SK-N-SH treated with all-trans-retinoic acid at 6 μM for 48 hours (cell line): ENCODE results near the gene ZNF41.
A peak's percentile ranks its signal among the peaks of the same experiment; 100 is the strongest.

Experiments
- ATAC-seq: fragments of 200-7000 bp; cut with Tn5 transposase; 3 replicates; pipeline ENCODE4 v1.9.1; 2020; ENCODE audit warnings: mild to moderate bottlenecking, moderate library complexity
- ARNTL ChIP-seq: fragments of 450-650 bp; formaldehyde crosslinking; IDR thresholded peaks from 2 replicates; pipeline ENCODE4 v1.5.0; 2020; ENCODE audit warnings: low read depth, mild to moderate bottlenecking, moderate library complexity, borderline replicate concordance
- BACH2 ChIP-seq: fragments of 250-450 bp; sonication (Bioruptor Pico); IDR thresholded peaks from 2 replicates; pipeline ENCODE4 v1.9.0; 2021; ENCODE audit warnings: mild to moderate bottlenecking, borderline replicate concordance
- CSDC2 ChIP-seq: fragments of 250-450 bp; sonication (Bioruptor Pico); IDR thresholded peaks from 2 replicates; pipeline ENCODE4 v1.5.0; 2020; ENCODE audit warnings: mild to moderate bottlenecking, moderate library complexity
- GLIS3 ChIP-seq: fragments of 250-450 bp; sonication (Bioruptor Pico); IDR thresholded peaks from 2 replicates; pipeline ENCODE4 v1.5.0; 2020; ENCODE audit warnings: mild to moderate bottlenecking, moderate library complexity
- ISL1 ChIP-seq: fragments of 250-450 bp; sonication (Bioruptor Pico); IDR thresholded peaks from 2 replicates; pipeline ENCODE4 v2.1.2; 2022; ENCODE audit warnings: mild to moderate bottlenecking, moderate library complexity
- OSR1 ChIP-seq: fragments of 250-450 bp; sonication (Bioruptor Pico); IDR thresholded peaks from 2 replicates; pipeline ENCODE4 v1.8.0; 2022; ENCODE audit warnings: moderate library complexity, mild to moderate bottlenecking, inconsistent platforms
- PPARA ChIP-seq: fragments of 250-450 bp; sonication (Bioruptor Pico); IDR thresholded peaks from 2 replicates; pipeline ENCODE4 v1.5.0; 2020; ENCODE audit warnings: mild to moderate bottlenecking, borderline replicate concordance
- RARB ChIP-seq: fragments of 250-450 bp; sonication (Bioruptor Pico); IDR thresholded peaks from 2 replicates; pipeline ENCODE4 v1.8.0; 2021; ENCODE audit warnings: mild to moderate bottlenecking, moderate library complexity
- SNAI2 ChIP-seq: fragments of 250-450 bp; sonication (Bioruptor Pico); IDR thresholded peaks from 2 replicates; pipeline ENCODE4 v1.5.0; 2020; ENCODE audit warnings: mild to moderate bottlenecking, moderate library complexity
- TCF4 ChIP-seq: fragments of 250-450 bp; sonication (Bioruptor Pico); IDR thresholded peaks from 2 replicates; pipeline ENCODE4 v1.8.0; 2021; ENCODE audit warnings: mild to moderate bottlenecking, moderate library complexity, borderline replicate concordance
- ZFP3 ChIP-seq: fragments of 250-450 bp; sonication (Bioruptor Pico); IDR thresholded peaks from 2 replicates; pipeline ENCODE4 v1.5.0; 2020; ENCODE audit warnings: mild to moderate bottlenecking, moderate library complexity
- ZFP30 ChIP-seq: fragments of 450-650 bp; formaldehyde crosslinking; IDR thresholded peaks from 2 replicates; pipeline ENCODE4 v1.5.0; 2022; ENCODE audit warnings: mild to moderate bottlenecking, moderate library complexity
- ZNF565 ChIP-seq: fragments of 450-650 bp; formaldehyde crosslinking; conservative IDR thresholded peaks from 2 replicates; pipeline ENCODE4 v1.5.0; 2020; ENCODE audit warnings: low read depth, mild to moderate bottlenecking, moderate library complexity
- ZNF70 ChIP-seq: fragments of 450-650 bp; formaldehyde crosslinking; IDR thresholded peaks from 2 replicates; pipeline ENCODE4 v1.5.0; 2020; ENCODE audit warnings: mild to moderate bottlenecking, moderate library complexity
- ZNF8 ChIP-seq: fragments of 450-650 bp; formaldehyde crosslinking; IDR thresholded peaks from 2 replicates; pipeline ENCODE4 v1.5.0; 2020; ENCODE audit warnings: mild to moderate bottlenecking, moderate library complexity
- TF ChIP-seq, protein P1 (sequence below): fragments of 250-450 bp; sonication (Bioruptor Pico); IDR thresholded peaks from 2 replicates; pipeline ENCODE4 v1.8.0; 2021; ENCODE audit warnings: low read depth, mild to moderate bottlenecking, moderate library complexity, borderline replicate concordance
- TF ChIP-seq, protein P2 (sequence below): fragments of 250-450 bp; sonication (Bioruptor Pico); IDR thresholded peaks from 2 replicates; pipeline ENCODE4 v1.5.1; 2020; ENCODE audit warnings: low read depth, mild to moderate bottlenecking, moderate library complexity
- TF ChIP-seq, protein P3 (sequence below): fragments of 250-450 bp; sonication (Bioruptor Pico); IDR thresholded peaks from 2 replicates; pipeline ENCODE4 v1.8.0; 2020; ENCODE audit warnings: mild to moderate bottlenecking, moderate library complexity, borderline replicate concordance
- TF ChIP-seq, protein P4 (sequence below): fragments of 250-450 bp; sonication (Bioruptor Pico); IDR thresholded peaks from 2 replicates; pipeline ENCODE4 v1.5.0; 2020; ENCODE audit warnings: mild to moderate bottlenecking, moderate library complexity
- TF ChIP-seq, protein P5 (sequence below): fragments of 250-450 bp; sonication (Bioruptor Pico); IDR thresholded peaks from 2 replicates; pipeline ENCODE4 v1.5.1; 2021; ENCODE audit warnings: mild to moderate bottlenecking, moderate library complexity

The ZNF41 gene

DNA sequence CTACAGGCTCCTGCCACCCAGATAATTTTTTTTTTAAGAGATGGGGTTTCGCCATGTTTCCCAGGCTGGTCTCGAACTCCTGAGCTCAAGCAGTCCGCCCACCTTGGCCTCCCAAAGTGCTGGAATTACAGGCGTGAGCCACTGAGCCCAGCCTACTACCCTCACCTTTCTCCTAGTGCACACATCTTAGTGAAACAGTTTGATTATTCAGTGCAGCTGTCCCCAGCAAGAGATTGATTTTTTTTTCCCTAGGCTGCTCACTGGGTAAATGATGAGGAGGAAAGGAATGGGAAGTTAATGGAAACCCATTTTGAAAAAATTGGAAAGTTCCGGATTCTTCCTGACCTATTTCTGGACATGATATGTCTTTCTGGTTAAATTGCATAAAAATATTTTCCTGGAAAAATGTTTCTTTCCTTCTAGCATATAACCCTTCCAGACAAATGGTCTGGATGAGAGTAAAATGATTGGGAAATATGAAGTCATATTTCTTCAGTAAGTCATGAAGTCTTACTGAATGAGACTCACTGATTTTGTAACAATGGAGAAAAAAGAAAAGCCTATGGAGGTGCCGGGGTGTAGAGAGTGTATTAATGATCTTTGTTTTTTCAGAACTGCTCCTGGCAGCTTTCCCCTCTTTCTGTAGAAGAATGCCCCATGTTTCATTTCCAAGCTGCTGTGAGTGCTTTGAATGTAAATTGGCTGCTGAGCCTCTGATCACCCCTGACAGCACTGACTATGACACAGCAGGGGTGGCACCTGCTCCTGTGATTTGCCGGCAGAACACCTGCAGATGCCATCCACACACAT is 19.5 kb upstream of the ZNF41 start:
- ATAC-seq = no peak
- TF ChIP-seq GLIS3 (CRISPR knock-in tag) (no peak), BACH2 (CRISPR knock-in tag) (no peak), ZNF70 (CRISPR knock-in tag) (no peak), ZFP30 (CRISPR knock-in tag) (no peak), OSR1 (CRISPR knock-in tag) (no peak), ARNTL (CRISPR knock-in tag) (no peak), RARB (CRISPR knock-in tag) (no peak), ISL1 (CRISPR knock-in tag) (no peak), PPARA (no peak), CSDC2 (CRISPR knock-in tag) (no peak), ZNF565 (CRISPR knock-in tag) (no peak), ZNF8 (CRISPR knock-in tag) (no peak), SNAI2 (no peak), ZFP3 (no peak), TCF4 (CRISPR knock-in tag) (no peak)
- TF ChIP-seq, protein P1, sequence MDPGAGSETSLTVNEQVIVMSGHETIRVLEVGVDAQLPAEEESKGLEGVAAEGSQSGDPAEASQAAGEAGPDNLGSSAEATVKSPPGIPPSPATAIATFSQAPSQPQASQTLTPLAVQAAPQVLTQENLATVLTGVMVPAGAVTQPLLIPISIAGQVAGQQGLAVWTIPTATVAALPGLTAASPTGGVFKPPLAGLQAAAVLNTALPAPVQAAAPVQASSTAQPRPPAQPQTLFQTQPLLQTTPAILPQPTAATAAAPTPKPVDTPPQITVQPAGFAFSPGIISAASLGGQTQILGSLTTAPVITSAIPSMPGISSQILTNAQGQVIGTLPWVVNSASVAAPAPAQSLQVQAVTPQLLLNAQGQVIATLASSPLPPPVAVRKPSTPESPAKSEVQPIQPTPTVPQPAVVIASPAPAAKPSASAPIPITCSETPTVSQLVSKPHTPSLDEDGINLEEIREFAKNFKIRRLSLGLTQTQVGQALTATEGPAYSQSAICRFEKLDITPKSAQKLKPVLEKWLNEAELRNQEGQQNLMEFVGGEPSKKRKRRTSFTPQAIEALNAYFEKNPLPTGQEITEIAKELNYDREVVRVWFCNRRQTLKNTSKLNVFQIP = no peak
- TF ChIP-seq, protein P2, sequence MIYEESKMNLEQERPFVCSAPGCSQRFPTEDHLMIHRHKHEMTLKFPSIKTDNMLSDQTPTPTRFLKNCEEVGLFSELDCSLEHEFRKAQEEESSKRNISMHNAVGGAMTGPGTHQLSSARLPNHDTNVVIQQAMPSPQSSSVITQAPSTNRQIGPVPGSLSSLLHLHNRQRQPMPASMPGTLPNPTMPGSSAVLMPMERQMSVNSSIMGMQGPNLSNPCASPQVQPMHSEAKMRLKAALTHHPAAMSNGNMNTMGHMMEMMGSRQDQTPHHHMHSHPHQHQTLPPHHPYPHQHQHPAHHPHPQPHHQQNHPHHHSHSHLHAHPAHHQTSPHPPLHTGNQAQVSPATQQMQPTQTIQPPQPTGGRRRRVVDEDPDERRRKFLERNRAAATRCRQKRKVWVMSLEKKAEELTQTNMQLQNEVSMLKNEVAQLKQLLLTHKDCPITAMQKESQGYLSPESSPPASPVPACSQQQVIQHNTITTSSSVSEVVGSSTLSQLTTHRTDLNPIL (CRISPR knock-in tag) = no peak
- TF ChIP-seq, protein P3, sequence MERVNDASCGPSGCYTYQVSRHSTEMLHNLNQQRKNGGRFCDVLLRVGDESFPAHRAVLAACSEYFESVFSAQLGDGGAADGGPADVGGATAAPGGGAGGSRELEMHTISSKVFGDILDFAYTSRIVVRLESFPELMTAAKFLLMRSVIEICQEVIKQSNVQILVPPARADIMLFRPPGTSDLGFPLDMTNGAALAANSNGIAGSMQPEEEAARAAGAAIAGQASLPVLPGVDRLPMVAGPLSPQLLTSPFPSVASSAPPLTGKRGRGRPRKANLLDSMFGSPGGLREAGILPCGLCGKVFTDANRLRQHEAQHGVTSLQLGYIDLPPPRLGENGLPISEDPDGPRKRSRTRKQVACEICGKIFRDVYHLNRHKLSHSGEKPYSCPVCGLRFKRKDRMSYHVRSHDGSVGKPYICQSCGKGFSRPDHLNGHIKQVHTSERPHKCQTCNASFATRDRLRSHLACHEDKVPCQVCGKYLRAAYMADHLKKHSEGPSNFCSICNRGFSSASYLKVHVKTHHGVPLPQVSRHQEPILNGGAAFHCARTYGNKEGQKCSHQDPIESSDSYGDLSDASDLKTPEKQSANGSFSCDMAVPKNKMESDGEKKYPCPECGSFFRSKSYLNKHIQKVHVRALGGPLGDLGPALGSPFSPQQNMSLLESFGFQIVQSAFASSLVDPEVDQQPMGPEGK (CRISPR knock-in tag) = no peak
- TF ChIP-seq, protein P4, sequence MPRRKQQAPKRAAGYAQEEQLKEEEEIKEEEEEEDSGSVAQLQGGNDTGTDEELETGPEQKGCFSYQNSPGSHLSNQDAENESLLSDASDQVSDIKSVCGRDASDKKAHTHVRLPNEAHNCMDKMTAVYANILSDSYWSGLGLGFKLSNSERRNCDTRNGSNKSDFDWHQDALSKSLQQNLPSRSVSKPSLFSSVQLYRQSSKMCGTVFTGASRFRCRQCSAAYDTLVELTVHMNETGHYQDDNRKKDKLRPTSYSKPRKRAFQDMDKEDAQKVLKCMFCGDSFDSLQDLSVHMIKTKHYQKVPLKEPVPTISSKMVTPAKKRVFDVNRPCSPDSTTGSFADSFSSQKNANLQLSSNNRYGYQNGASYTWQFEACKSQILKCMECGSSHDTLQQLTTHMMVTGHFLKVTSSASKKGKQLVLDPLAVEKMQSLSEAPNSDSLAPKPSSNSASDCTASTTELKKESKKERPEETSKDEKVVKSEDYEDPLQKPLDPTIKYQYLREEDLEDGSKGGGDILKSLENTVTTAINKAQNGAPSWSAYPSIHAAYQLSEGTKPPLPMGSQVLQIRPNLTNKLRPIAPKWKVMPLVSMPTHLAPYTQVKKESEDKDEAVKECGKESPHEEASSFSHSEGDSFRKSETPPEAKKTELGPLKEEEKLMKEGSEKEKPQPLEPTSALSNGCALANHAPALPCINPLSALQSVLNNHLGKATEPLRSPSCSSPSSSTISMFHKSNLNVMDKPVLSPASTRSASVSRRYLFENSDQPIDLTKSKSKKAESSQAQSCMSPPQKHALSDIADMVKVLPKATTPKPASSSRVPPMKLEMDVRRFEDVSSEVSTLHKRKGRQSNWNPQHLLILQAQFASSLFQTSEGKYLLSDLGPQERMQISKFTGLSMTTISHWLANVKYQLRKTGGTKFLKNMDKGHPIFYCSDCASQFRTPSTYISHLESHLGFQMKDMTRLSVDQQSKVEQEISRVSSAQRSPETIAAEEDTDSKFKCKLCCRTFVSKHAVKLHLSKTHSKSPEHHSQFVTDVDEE = no peak
- TF ChIP-seq, protein P5, sequence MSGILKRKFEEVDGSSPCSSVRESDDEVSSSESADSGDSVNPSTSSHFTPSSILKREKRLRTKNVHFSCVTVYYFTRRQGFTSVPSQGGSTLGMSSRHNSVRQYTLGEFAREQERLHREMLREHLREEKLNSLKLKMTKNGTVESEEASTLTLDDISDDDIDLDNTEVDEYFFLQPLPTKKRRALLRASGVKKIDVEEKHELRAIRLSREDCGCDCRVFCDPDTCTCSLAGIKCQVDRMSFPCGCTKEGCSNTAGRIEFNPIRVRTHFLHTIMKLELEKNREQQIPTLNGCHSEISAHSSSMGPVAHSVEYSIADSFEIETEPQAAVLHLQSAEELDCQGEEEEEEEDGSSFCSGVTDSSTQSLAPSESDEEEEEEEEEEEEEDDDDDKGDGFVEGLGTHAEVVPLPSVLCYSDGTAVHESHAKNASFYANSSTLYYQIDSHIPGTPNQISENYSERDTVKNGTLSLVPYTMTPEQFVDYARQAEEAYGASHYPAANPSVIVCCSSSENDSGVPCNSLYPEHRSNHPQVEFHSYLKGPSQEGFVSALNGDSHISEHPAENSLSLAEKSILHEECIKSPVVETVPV (CRISPR knock-in tag) = no peak

DNA sequence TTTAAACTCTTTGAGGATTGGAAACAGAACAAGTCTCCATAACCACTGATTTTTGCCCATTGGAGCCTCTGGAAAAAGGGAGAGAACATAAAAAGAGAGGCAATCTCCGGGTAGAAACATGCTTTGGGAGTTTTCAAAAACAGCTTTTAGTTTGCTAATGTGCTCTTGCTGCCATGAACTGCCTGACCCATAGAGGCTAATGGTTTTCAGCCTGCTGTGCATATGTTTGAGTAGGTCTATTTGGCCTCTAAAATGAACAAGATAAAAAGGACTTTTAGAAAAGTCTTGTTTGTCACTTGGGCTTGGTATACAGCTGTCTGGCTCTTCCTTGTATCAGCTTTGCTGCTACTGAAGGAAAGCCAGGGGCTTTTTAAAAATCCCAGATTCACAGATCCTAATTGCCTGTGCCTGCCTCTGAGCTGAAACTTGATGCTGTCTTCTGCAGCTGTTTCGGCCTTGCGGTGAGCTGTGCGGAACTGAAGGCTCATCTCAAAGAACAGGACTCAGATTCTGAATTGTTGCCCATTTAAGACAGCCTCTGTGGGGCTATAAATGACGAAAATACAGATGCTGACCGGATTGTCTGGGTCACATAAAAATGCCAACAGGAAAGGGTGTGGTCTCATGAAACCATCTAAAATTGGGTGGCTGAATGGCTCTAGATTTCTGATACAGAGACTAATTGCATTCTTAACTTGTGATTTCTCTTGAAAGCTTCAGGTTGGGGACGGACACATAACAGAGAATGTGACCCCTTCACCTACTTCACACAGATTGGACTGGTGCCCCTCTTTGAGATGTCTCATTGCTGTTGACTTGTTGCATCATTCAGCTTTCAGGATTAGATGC is 18.4 kb upstream of the ZNF41 start:
- TF ChIP-seq ZNF565 (CRISPR knock-in tag) = no peak
- no peak for TF ChIP-seq ISL1 (CRISPR knock-in tag)
- TF ChIP-seq, protein P1 = no peak
- TF ChIP-seq RARB (CRISPR knock-in tag) = no peak
- TF ChIP-seq GLIS3 (CRISPR knock-in tag) = no peak
- TF ChIP-seq, protein P2 (CRISPR knock-in tag) = no peak
- ATAC-seq = peak; percentile 79
